ACC112 (cell line): ENCODE measurements around the gene MRC1.

Experiments used
- H2AFZ ChIP-seq: fragments of 200-600 bp; sonication (generic); one replicate; pipeline ENCODE4 v1.6.0; 2017; ENCODE audit warnings: antibody characterized with exemption, low read length; ENCODE audit not compliant: unreplicated experiment
- H3K27ac ChIP-seq: fragments of 200-600 bp; sonication (generic); 2 replicates; pipeline ENCODE4 v1.5.1; 2014; ENCODE audit warnings: low read depth, mild to moderate bottlenecking, antibody characterized with exemption, low read length, moderate library complexity
- H3K27me3 ChIP-seq: fragments of 200-600 bp; sonication (generic); 2 replicates; pipeline ENCODE4 v1.6.1; 2014; ENCODE audit warnings: mild to moderate bottlenecking, antibody characterized with exemption, low read length, moderate library complexity, mixed read lengths; ENCODE audit not compliant: insufficient read depth
- H3K36me3 ChIP-seq: fragments of 200-600 bp; sonication (generic); 2 replicates; pipeline ENCODE4 v1.6.1; 2016; ENCODE audit warnings: mild to moderate bottlenecking, antibody characterized with exemption, low read length, moderate library complexity, mixed read lengths; ENCODE audit not compliant: insufficient read depth
- H3K4me1 ChIP-seq: fragments of 200-600 bp; sonication (generic); one replicate; pipeline ENCODE4 v1.6.1; 2016; ENCODE audit warnings: low read length, mixed read lengths; ENCODE audit not compliant: insufficient read depth, unreplicated experiment, control insufficient read depth
- H3K4me3 ChIP-seq: fragments of 200-600 bp; sonication (generic); 2 replicates; pipeline ENCODE4 v1.5.1; 2014; ENCODE audit warnings: mild to moderate bottlenecking, low read depth, low read length
- H3K79me2 ChIP-seq: fragments of 200-600 bp; sonication (generic); one replicate; pipeline ENCODE4 v1.6.0; 2016; ENCODE audit warnings: low read length; ENCODE audit not compliant: control insufficient read depth, unreplicated experiment, insufficient read depth

The MRC1 gene

GRCh38 chr10:17808971-17809841 is at the start of gene MRC1:
TSS of gene MRC1 (plus strand) at chr10:17809348. CDS start at chr10:17809466, 118 bp downstream.
- Histone ChIP-seq H3K27me3 (no peaks in the 10 kb centered on the region), H2AFZ (no peak within 1 kb of the TSS), H3K4me3 (no peak within 1 kb of the TSS)

DNA sequence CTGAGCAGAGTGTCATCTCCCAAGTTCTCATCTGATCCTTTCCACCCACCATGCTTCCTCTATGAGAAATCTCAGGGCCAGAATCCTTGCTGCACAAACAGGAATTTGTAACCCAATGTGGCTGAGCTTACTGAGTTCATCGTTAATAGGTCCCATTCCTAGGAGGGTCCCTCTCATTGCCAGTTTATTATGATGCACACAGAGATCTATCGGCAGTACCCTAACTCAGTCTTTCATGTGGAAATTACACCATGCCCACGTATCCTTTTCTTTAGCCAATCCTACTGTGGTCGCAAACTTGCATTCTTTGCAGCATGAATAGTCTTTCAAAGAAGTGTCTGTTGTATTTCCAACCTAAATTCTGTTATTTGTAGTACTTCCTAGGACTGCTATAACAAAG is 45.0 kb upstream of the MRC1 start:
- Histone ChIP-seq H3K79me2 (no peaks in the 10 kb centered on the region), H3K27ac (no peak overlapping the region), H3K36me3 (no peaks in the 10 kb centered on the region), H3K27me3 (peaks cover 3% of the 10 kb centered on the region; the same call in 1 of the 2 replicates), H2AFZ (no peak overlapping the region), H3K4me1 (no peaks in the 10 kb centered on the region), H3K4me3 (no peak overlapping the region)

More at GRCh38 chr10:17808971-17809841, at the start of gene MRC1:
- no peak within 1 kb of the TSS for H3K27ac ChIP-seq
- H3K4me1 ChIP-seq, result no peaks in the 10 kb centered on the region
- no peaks in the 10 kb centered on the region for H3K36me3 ChIP-seq
- H3K79me2 ChIP-seq, result no peaks in the 10 kb centered on the region

GRCh38 chr10:17765602-17766001 is 43.5 kb upstream of the MRC1 start:
- Histone ChIP-seq H3K27me3 (peaks cover 3% of the 10 kb centered on the region; the same call in 1 of the 2 replicates), H2AFZ (no peak overlapping the region), H3K4me1 (no peaks in the 10 kb centered on the region), H3K27ac (no peak overlapping the region), H3K36me3 (no peaks in the 10 kb centered on the region), H3K79me2 (no peaks in the 10 kb centered on the region), H3K4me3 (no peak overlapping the region)

DNA sequence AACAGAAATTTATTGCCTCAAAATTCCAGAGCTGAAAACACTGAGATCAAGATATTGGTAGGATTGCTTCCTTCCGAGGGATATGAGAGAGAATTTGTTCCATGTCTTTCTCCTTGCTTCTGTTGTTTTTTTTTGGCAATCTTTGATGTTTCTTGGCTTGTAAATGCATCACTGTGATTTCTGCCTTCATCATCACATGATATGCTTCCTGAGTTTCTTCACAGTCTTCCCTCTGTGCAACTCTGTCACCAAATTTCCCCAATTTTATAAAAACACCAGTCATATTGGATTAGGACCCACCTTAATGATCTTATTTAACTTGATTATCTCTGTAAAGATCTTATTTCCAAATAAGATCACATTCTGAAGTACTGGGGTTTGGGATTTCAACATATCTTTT is 42.4 kb upstream of the MRC1 start:
- Histone ChIP-seq H3K79me2 (no peaks in the 10 kb centered on the region), H3K4me3 (no peak overlapping the region), H3K27me3 (peaks cover 3% of the 10 kb centered on the region; the same call in 1 of the 2 replicates), H3K36me3 (no peaks in the 10 kb centered on the region), H2AFZ (no peak overlapping the region), H3K4me1 (no peaks in the 10 kb centered on the region), H3K27ac (no peak overlapping the region)

GRCh38 chr10:17768496-17768895 is 40.7 kb upstream of the MRC1 start:
- Histone ChIP-seq H3K4me3 (no peak overlapping the region), H3K27ac (no peak overlapping the region), H2AFZ (no peak overlapping the region), H3K4me1 (no peaks in the 10 kb centered on the region), H3K79me2 (no peaks in the 10 kb centered on the region), H3K36me3 (no peaks in the 10 kb centered on the region), H3K27me3 (peaks cover 3% of the 10 kb centered on the region; the same call in 1 of the 2 replicates)

GRCh38 chr10:17768957-17769356 is 40.2 kb upstream of the MRC1 start:
- Histone ChIP-seq H3K79me2 (no peaks in the 10 kb centered on the region), H3K4me3 (no peak overlapping the region), H3K27ac (no peak overlapping the region), H3K36me3 (no peaks in the 10 kb centered on the region), H3K27me3 (peaks cover 3% of the 10 kb centered on the region; the same call in 1 of the 2 replicates), H3K4me1 (no peaks in the 10 kb centered on the region), H2AFZ (no peak overlapping the region)

- Histone ChIP-seq H2AFZ (no peak overlapping the region), H3K27me3 (no peaks in the 10 kb centered on the region), H3K4me1 (no peaks in the 10 kb centered on the region), H3K4me3 (no peak overlapping the region), H3K79me2 (no peaks in the 10 kb centered on the region), H3K36me3 (no peaks in the 10 kb centered on the region), H3K27ac (no peak overlapping the region)
These were observed 38.1 kb upstream of the MRC1 start for GRCh38 chr10:17771017-17771416.

DNA sequence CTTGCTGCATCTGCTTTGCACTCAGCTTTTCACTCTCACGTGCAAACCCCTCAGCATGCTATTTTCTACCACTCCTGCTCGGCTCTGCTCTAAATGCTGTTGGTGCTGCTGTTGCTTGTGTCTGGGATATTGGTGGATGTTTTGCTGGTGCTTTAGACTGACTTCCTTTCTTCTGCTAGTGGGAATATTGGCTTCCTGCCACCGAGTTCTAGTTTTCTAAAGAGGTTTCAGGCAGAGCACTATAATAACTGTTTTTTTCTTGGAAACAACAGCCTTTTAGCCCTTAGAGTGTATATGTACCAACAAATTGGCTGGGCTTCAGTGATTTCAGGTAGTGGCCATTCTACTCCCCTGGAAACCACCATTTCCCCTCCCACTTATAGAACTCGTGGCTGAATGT is 29.4 kb upstream of the MRC1 start:
- Histone ChIP-seq H3K4me1 (peaks cover 18% of the 10 kb centered on the region), H3K36me3 (no peaks in the 10 kb centered on the region), H3K27me3 (no peaks in the 10 kb centered on the region), H3K79me2 (no peaks in the 10 kb centered on the region), H3K27ac (no peak overlapping the region), H2AFZ (no peak overlapping the region), H3K4me3 (no peak overlapping the region)

DNA sequence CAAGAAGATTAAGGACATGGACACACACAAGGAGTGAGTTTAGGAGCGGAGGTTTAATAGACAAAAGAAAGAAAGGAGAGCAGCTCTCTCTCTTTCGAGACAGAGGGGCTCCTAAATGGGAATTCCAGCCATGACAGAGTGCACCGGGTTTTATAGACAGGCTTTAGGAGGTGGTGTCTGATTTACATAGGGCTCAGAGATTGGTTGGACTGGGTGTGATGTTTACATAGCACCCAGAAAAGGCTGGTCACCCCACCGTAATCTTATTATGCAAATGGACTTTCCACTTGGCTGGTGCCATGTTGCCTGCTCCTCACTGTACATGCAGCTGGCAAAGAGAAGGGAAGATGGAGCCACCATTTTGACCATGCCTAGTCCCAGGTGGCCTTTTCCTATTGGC is 28.4 kb upstream of the MRC1 start:
- Histone ChIP-seq H3K4me3 (no peak overlapping the region), H3K79me2 (no peaks in the 10 kb centered on the region), H3K27me3 (no peaks in the 10 kb centered on the region), H3K36me3 (no peaks in the 10 kb centered on the region), H2AFZ (no peak overlapping the region), H3K27ac (no peak overlapping the region), H3K4me1 (peaks cover 27% of the 10 kb centered on the region)

DNA sequence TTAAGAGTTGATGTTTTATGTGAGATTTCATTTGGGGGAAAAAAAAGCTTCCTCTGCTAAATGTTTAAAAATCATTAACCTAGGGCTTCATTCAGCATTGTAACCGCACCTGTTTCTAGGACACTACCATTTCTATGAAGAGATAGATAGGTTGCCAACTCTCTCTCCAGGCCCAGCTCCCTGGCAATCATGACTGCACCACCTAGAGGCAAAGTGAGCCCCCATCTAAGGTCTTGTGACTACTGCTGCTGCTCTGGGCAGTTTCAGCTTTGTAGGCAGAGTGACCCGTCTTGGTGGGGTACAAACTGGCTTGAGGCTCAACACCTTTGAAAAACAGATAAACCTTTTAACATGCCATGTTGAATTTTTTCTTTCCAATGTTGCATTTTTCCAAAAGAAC is 27.3 kb upstream of the MRC1 start:
- H3K4me3 ChIP-seq, result no peak overlapping the region
- no peaks in the 10 kb centered on the region for H3K79me2 ChIP-seq
- peaks cover 29% of the 10 kb centered on the region for H3K4me1 ChIP-seq
- no peak overlapping the region for H3K27ac ChIP-seq
- no peak overlapping the region for H2AFZ ChIP-seq
- no peaks in the 10 kb centered on the region for H3K36me3 ChIP-seq
- no peaks in the 10 kb centered on the region for H3K27me3 ChIP-seq
